Common myeloid progenitor, CD34-positive (primary cell): Measurements from ENCODE around the gene PHOSPHO1.
A peak's percentile ranks its signal among the peaks of the same experiment; 100 is the strongest.

Experiments
- CTCF ChIA-PET: fragments of 350-600 bp; sonication (Branson Sonifier 250); formaldehyde crosslinking; loops from one replicate; lab custom pipeline; 2021; ENCODE audit warnings: antibody characterized with exemption; lab: Charles Lee
- POLR2A ChIA-PET: fragments of 350-600 bp; sonication (Branson Sonifier 250); formaldehyde crosslinking; loops from one replicate; lab custom pipeline; 2021; ENCODE audit warnings: antibody characterized with exemption; lab: Charles Lee
- DNase-seq, 3 donors: peaks; one replicate each; pipeline versions ENCODE4 v3.0.0 to v3.0.0-alpha.2; 2013
- H3K27ac ChIP-seq, 2 experiments: 1 replicate in 1 of 2; 2 replicates in 1 of 2; pipeline ENCODE4 v1.7.0; 2013; ENCODE audit warnings: inconsistent platforms in 2 of 2, low read length in 2 of 2, mild to moderate bottlenecking in 2 of 2, low read depth in 1 of 2, moderate library complexity in 1 of 2; ENCODE audit not compliant: severe bottlenecking in 2 of 2, insufficient read depth in 1 of 2, poor library complexity in 1 of 2
- H3K27me3 ChIP-seq, 5 experiments: replicated peaks in 2 of 5; 1 replicate in 3 of 5; 2 replicates in 2 of 5; pipeline versions ENCODE4 v1.6.1 to v1.7.0; 2013; ENCODE audit warnings: low read length in 4 of 5, mild to moderate bottlenecking in 2 of 5, moderate library complexity in 2 of 5, inconsistent platforms in 1 of 5; ENCODE audit not compliant: insufficient read depth in 5 of 5, control insufficient read depth in 4 of 5
- H3K36me3 ChIP-seq, 4 experiments: 1 replicate in 2 of 4; 2 replicates in 2 of 4; pipeline versions ENCODE4 v1.6.1 to v1.7.0; 2013; ENCODE audit warnings: low read length in 3 of 4, control low read depth in 1 of 4, mild to moderate bottlenecking in 1 of 4; ENCODE audit not compliant: control insufficient read depth in 4 of 4, insufficient read depth in 4 of 4
- H3K4me1 ChIP-seq, 4 experiments: 1 replicate in 3 of 4; 2 replicates in 1 of 4; pipeline versions ENCODE4 v1.6.1 to v1.7.1; 2013; ENCODE audit warnings: low read length in 3 of 4, mild to moderate bottlenecking in 3 of 4, control low read depth in 1 of 4, inconsistent platforms in 1 of 4, moderate library complexity in 1 of 4; ENCODE audit not compliant: control insufficient read depth in 4 of 4, insufficient read depth in 4 of 4; ENCODE audit errors: control extremely low read depth in 1 of 4
- H3K4me3 ChIP-seq, 7 experiments: 1 replicate in 4 of 7; 2 replicates in 3 of 7; pipeline versions ENCODE4 v1.5.1 to v1.7.0; 2013; ENCODE audit warnings: mild to moderate bottlenecking in 7 of 7, low read length in 6 of 7, moderate library complexity in 6 of 7, inconsistent platforms in 2 of 7, low read depth in 2 of 7, control low read depth in 1 of 7; ENCODE audit not compliant: insufficient read depth in 4 of 7, control insufficient read depth in 1 of 7; ENCODE audit errors: extremely low read depth in 1 of 7
- H3K9me3 ChIP-seq, 5 experiments: 1 replicate in 4 of 5; 2 replicates in 1 of 5; pipeline versions ENCODE4 v1.6.1 to v1.7.1; 2013; ENCODE audit warnings: low read length in 4 of 5, mild to moderate bottlenecking in 2 of 5, inconsistent platforms in 1 of 5, low read depth in 1 of 5, moderate library complexity in 1 of 5; ENCODE audit not compliant: control insufficient read depth in 4 of 5, insufficient read depth in 2 of 5; ENCODE audit errors: control extremely low read depth in 1 of 5
- WGBS: methylation state at CpG from one replicate; pipeline ENCODE4 v1.1.5; 2013; ENCODE audit not compliant: insufficient coverage; 5-methylcytosine and 5-hydroxymethylcytosine counted together

The PHOSPHO1 gene

GRCh38 chr17:49214676-49215360 lies 15.8 kb downstream of the PHOSPHO1 start:
- Histone ChIP-seq H3K27me3 (no peaks in the 10 kb centered on the region), H3K4me3 (no peak overlapping the region), H3K9me3 (no peaks in the 10 kb centered on the region), H3K27ac (no peak overlapping the region), H3K4me1 (peaks cover 7 to 94% (median 46%) of the 10 kb centered on the region in 4 experiments), H3K36me3 (peaks cover 0 to 8% (median 0%) of the 10 kb centered on the region in 4 experiments)
- ChIA-PET CTCF (interaction anchor here (0.7 to 2.0 kb wide), 4 partner anchors 10 to 76 kb away, joined by 3 to 8 read pairs (median 4); no protein-coding TSS in a partner anchor), POLR2A (no interaction called here)
- WGBS = 91% methylated on average over 8 of the region's 12 CpGs
- DNase-seq = no peak

DNA sequence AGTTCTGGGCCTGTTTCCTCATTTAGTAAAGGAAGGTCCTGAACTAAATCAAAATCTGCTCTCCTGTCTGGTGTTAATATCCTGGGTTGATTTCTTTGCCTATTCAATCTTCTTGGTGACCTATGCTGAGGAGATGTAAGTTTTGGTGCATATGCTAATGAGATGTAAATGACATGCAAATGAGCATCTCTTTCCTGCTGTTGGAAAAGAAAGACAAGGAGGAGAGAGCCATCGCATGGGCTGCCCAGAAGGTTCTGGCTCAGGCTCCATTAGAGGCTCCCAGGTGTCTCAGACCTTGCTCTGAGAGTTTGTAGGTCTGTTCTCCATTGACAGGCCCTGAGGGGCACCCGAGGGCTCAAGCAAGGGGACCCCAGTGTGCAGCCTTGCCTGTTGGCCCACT lies 16.7 kb downstream of the PHOSPHO1 start:
- ChIA-PET POLR2A (no interaction called here), CTCF (interaction anchor here (1.2 kb wide), 1 partner anchor 26 kb away, joined by 3 read pairs; no protein-coding TSS in a partner anchor)
- 100% methylated on average over 2 of the region's 2 CpGs for WGBS
- H3K36me3 ChIP-seq = peaks cover 0 to 8% (median 0%) of the 10 kb centered on the region in 4 experiments
- H3K27ac ChIP-seq = no peak overlapping the region
- H3K27me3 ChIP-seq = no peaks in the 10 kb centered on the region
- DNase-seq = no peak
- no peaks in the 10 kb centered on the region for H3K9me3 ChIP-seq
- H3K4me1 ChIP-seq = peaks cover 9 to 94% (median 44%) of the 10 kb centered on the region in 4 experiments
- H3K4me3 ChIP-seq = no peak overlapping the region

GRCh38 chr17:49213399-49213798 lies 17.2 kb downstream of the PHOSPHO1 start:
- Histone ChIP-seq H3K4me3 (no peak overlapping the region), H3K27me3 (no peaks in the 10 kb centered on the region), H3K36me3 (peaks cover 0 to 8% (median 0%) of the 10 kb centered on the region in 4 experiments), H3K4me1 (peaks cover 9 to 94% (median 41%) of the 10 kb centered on the region in 4 experiments), H3K27ac (no peak overlapping the region), H3K9me3 (no peaks in the 10 kb centered on the region)
- CTCF ChIA-PET = interaction anchor here (1.0 to 1.7 kb wide), 5 partner anchors 8 to 26 kb away, joined by 3 to 7 read pairs (median 5); no protein-coding TSS in a partner anchor
- DNase-seq = no peak
- WGBS = 80% methylated on average over 5 of the region's 5 CpGs
- POLR2A ChIA-PET = no interaction called here

- Histone ChIP-seq H3K4me1 (peaks cover 5 to 65% (median 17%) of the 10 kb centered on the region in 4 experiments), H3K27ac (no peak within 1 kb of the TSS), H3K9me3 (no peaks in the 10 kb centered on the region), H3K27me3 (no peaks in the 10 kb centered on the region), H3K36me3 (peaks cover 0 to 3% (median 0%) of the 10 kb centered on the region in 4 experiments), H3K4me3 (peak within 1 kb of the TSS in 6 of 7 experiments; percentile 11 to 72 (median 35))
- peak in 2 of 3 donors; percentile 61 to 62 for DNase-seq
- ChIA-PET POLR2A (interaction anchor here (0.8 kb wide), 1 partner anchor 17 kb away, joined by 4 read pairs; no protein-coding TSS in a partner anchor), CTCF (interaction anchor here (1.4 to 1.9 kb wide), 2 partner anchors 17 to 30 kb away, joined by 5 to 6 read pairs; no protein-coding TSS in a partner anchor)
- 49% methylated on average over 16 of the region's 22 CpGs for WGBS
Measured at GRCh38 chr17:49210158-49211029, 20.2 kb downstream of the PHOSPHO1 start, which contains the start of the genes ABI3 and GNGT2. ABI3 (plus strand) TSS chr17:49210707; CDS start chr17:49210725, 18 bp downstream. GNGT2 (minus strand) TSS chr17:49210574; CDS start chr17:49207422, 3,152 bp downstream.

- peaks cover 5 to 54% (median 17%) of the 10 kb centered on the region in 4 experiments for H3K4me1 ChIP-seq
- POLR2A ChIA-PET = no interaction called here
- no peak overlapping the region for H3K4me3 ChIP-seq
- no peaks in the 10 kb centered on the region for H3K9me3 ChIP-seq
- H3K27ac ChIP-seq = no peak overlapping the region
- 96% methylated on average over 9 of the region's 10 CpGs for WGBS
- no peak for DNase-seq
- no peaks in the 10 kb centered on the region for H3K36me3 ChIP-seq
- CTCF ChIA-PET = interaction anchor here (0.6 to 1.9 kb wide), 10 partner anchors 9 to 290 kb away, joined by 3 to 6 read pairs (median 4); no protein-coding TSS in a partner anchor
- H3K27me3 ChIP-seq = no peaks in the 10 kb centered on the region
Measured at GRCh38 chr17:49209061-49209571, 21.5 kb downstream of the PHOSPHO1 start.

DNA sequence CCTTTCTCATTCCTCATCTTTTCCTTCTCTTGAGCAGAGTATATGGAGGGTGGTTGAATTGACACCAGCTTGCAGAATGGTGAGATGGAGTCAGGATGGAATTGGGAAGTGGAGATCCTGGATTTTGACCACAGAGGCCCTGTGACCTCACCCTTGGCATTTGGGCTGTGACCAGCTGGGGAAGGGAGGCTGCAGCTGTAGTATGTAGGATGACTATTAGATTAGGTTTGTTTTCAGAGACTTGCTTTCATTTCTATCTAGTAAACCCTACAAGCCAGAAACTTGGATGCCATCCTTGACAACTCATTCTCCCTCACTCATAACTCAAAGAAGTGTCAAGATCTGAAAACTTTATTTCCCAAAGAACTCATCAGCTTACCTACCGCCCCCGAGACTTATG lies 26.1 kb downstream of the PHOSPHO1 start:
- Histone ChIP-seq H3K4me3 (no peak overlapping the region), H3K36me3 (no peaks in the 10 kb centered on the region), H3K4me1 (peaks cover 0 to 14% (median 4%) of the 10 kb centered on the region in 4 experiments), H3K27me3 (no peaks in the 10 kb centered on the region), H3K9me3 (no peaks in the 10 kb centered on the region), H3K27ac (no peak overlapping the region)
- ChIA-PET POLR2A (no interaction called here), CTCF (interaction anchor here (0.9 to 1.2 kb wide), 2 partner anchors 10 to 24 kb away, joined by 3 to 5 read pairs; no protein-coding TSS in a partner anchor)
- DNase-seq = no peak
- WGBS = 100% methylated on average over 2 of the region's 2 CpGs
